ENCODE measurements around the gene C19orf85.
"Not testable (repeated sequence)": the region's sequence is repeated elsewhere in the genome, so short reads cannot be mapped to it uniquely, and the experiment has no call there.

The C19orf85 gene

GRCh38 chr19:55443824-55444480 lies 20.6 kb downstream of the C19orf85 start:
- no peak for DNase-seq (ENCODE audit: low read depth, low spot score)

GRCh38 chr19:55443045-55443823 lies 21.3 kb downstream of the C19orf85 start, which contains the start of gene SHISA7:
Gene SHISA7 (minus strand): TSS chr19:55443300. CDS start chr19:55442863, 437 bp downstream.
- H3K27ac ChIP-seq: no peak within 1 kb of the TSS
- no peak for DNase-seq (ENCODE audit: low read depth, low spot score)

More at GRCh38 chr19:55443824-55444480, 20.6 kb downstream of the C19orf85 start:
- no peak overlapping the region for H3K27ac ChIP-seq

- DNase-seq (ENCODE audit: low read depth, low spot score): no peak
- no peak overlapping the region for H3K27ac ChIP-seq
Measured at GRCh38 chr19:55442372-55442961, 22.1 kb downstream of the C19orf85 start.

- no peak for DNase-seq (ENCODE audit: low read depth, low spot score)
Measured at GRCh38 chr19:55441692-55442321, 22.7 kb downstream of the C19orf85 start.

GRCh38 chr19:55441319-55441691 lies 23.2 kb downstream of the C19orf85 start:
- DNase-seq (ENCODE audit: low read depth, low spot score): no peak

More at GRCh38 chr19:55441692-55442321, 22.7 kb downstream of the C19orf85 start:
- no peak overlapping the region for H3K27ac ChIP-seq

GRCh38 chr19:55440411-55441105 lies 24.0 kb downstream of the C19orf85 start:
- no peak for DNase-seq (ENCODE audit: low read depth, low spot score)
- no peak overlapping the region for H3K27ac ChIP-seq

More at GRCh38 chr19:55441319-55441691, 23.2 kb downstream of the C19orf85 start:
- no peak overlapping the region for H3K27ac ChIP-seq

GRCh38 chr19:55439052-55439451 lies 25.5 kb downstream of the C19orf85 start:
- no peak for DNase-seq (ENCODE audit: low read depth, low spot score)

GRCh38 chr19:55437410-55437809 lies 27.1 kb downstream of the C19orf85 start:
- no peak overlapping the region for H3K27ac ChIP-seq
- no peak for DNase-seq (ENCODE audit: low read depth, low spot score)

More at GRCh38 chr19:55439052-55439451, 25.5 kb downstream of the C19orf85 start:
- no peak overlapping the region for H3K27ac ChIP-seq

GRCh38 chr19:55436847-55437246 lies 27.7 kb downstream of the C19orf85 start:
- H3K27ac ChIP-seq: no peak overlapping the region
- DNase-seq (ENCODE audit: low read depth, low spot score): no peak

- no peak for DNase-seq (ENCODE audit: low read depth, low spot score)
- no peak overlapping the region for H3K27ac ChIP-seq
Measured at GRCh38 chr19:55435020-55435419, 29.5 kb downstream of the C19orf85 start.

GRCh38 chr19:55434356-55434919 lies 30.1 kb downstream of the C19orf85 start:
- DNase-seq (ENCODE audit: low read depth, low spot score): no peak
- H3K27ac ChIP-seq: no peak overlapping the region

- no peak for DNase-seq (ENCODE audit: low read depth, low spot score)
- no peak overlapping the region for H3K27ac ChIP-seq
Measured at GRCh38 chr19:55433292-55433691, 31.3 kb downstream of the C19orf85 start.

GRCh38 chr19:55432241-55432959 lies 32.2 kb downstream of the C19orf85 start:
- H3K27ac ChIP-seq: no peak overlapping the region
- DNase-seq (ENCODE audit: low read depth, low spot score): no peak

- DNase-seq (ENCODE audit: low read depth, low spot score): no peak
Measured at GRCh38 chr19:55431183-55431582, 33.4 kb downstream of the C19orf85 start.

GRCh38 chr19:55426042-55426441 lies 38.5 kb downstream of the C19orf85 start:
- H3K27ac ChIP-seq: no peak overlapping the region
- DNase-seq (ENCODE audit: low read depth, low spot score): no peak

More at GRCh38 chr19:55431183-55431582, 33.4 kb downstream of the C19orf85 start:
- no peak overlapping the region for H3K27ac ChIP-seq

GRCh38 chr19:55424518-55424917 lies 40.0 kb downstream of the C19orf85 start:
- H3K27ac ChIP-seq: no peak overlapping the region
- no peak for DNase-seq (ENCODE audit: low read depth, low spot score)

GRCh38 chr19:55423225-55424005 lies 41.1 kb downstream of the C19orf85 start:
- no peak for DNase-seq (ENCODE audit: low read depth, low spot score)
- H3K27ac ChIP-seq: no peak overlapping the region

- H3K27ac ChIP-seq; DNase-seq (ENCODE audit: low read depth, low spot score): not testable (repeated sequence)
Measured at GRCh38 chr19:55421281-55421680, 43.3 kb downstream of the C19orf85 start.
